KMS-11 (cell line): ENCODE measurements around the gene ATF7IP.

Experiments used
- H2AFZ ChIP-seq: fragments of 200-600 bp; sonication (generic); 2 replicates; pipeline ENCODE4 v1.6.1; 2016; ENCODE audit warnings: antibody characterized with exemption, mixed run types, low read depth
- H3K27ac ChIP-seq: fragments of 200-600 bp; sonication (generic); 2 replicates; pipeline ENCODE4 v1.6.1; 2016; ENCODE audit warnings: mild to moderate bottlenecking, mixed run types
- H3K27me3 ChIP-seq: fragments of 200-600 bp; sonication (generic); 2 replicates; pipeline ENCODE4 v1.6.1; 2017; ENCODE audit warnings: mild to moderate bottlenecking, low read depth, mixed run types, moderate library complexity; ENCODE audit not compliant: insufficient read depth
- H3K36me3 ChIP-seq: fragments of 200-600 bp; sonication (generic); 2 replicates; pipeline ENCODE4 v1.6.1; 2017; ENCODE audit warnings: mild to moderate bottlenecking, mixed run types; ENCODE audit not compliant: insufficient read depth
- H3K4me1 ChIP-seq: fragments of 200-600 bp; sonication (generic); 2 replicates; pipeline ENCODE4 v1.6.1; 2016; ENCODE audit warnings: mild to moderate bottlenecking, low read depth, mixed run types; ENCODE audit not compliant: poor library complexity, severe bottlenecking
- H3K4me2 ChIP-seq: fragments of 200-600 bp; sonication (generic); 2 replicates; pipeline ENCODE4 v1.7.0; 2016; ENCODE audit warnings: mild to moderate bottlenecking, mixed run types
- H3K4me3 ChIP-seq: fragments of 200-600 bp; sonication (generic); IDR thresholded peaks from 2 replicates; pipeline ENCODE4 v1.6.1; 2017; ENCODE audit warnings: low read depth, low read length, mixed read lengths; ENCODE audit not compliant: insufficient read depth
- H3K79me2 ChIP-seq: fragments of 200-600 bp; sonication (generic); 2 replicates; pipeline ENCODE4 v1.6.1; 2016; ENCODE audit warnings: low read depth, mixed run types; ENCODE audit not compliant: insufficient read depth
- H3K9ac ChIP-seq: fragments of 200-600 bp; sonication (generic); 2 replicates; pipeline ENCODE4 v1.6.1; 2016; ENCODE audit warnings: mild to moderate bottlenecking, mixed run types
- H4K20me1 ChIP-seq: fragments of 200-600 bp; sonication (generic); 2 replicates; pipeline ENCODE4 v1.6.1; 2016; ENCODE audit warnings: mild to moderate bottlenecking, mixed run types; ENCODE audit not compliant: insufficient read depth
- CTCF ChIP-seq: fragments of 200-600 bp; sonication (generic); conservative IDR thresholded peaks from 2 replicates; pipeline ENCODE4 v1.6.1; 2017; ENCODE audit warnings: low read depth, mild to moderate bottlenecking, antibody characterized with exemption, low read length, moderate library complexity, mixed read lengths

ATF7IP gene

GRCh38 chr12:14481201-14481600 is 115.7 kb downstream of the ATF7IP start:
- no peak overlapping the region for H3K27ac ChIP-seq
- no peak overlapping the region for H3K9ac ChIP-seq
- no peaks in the 10 kb centered on the region for H3K4me1 ChIP-seq
- no peak overlapping the region for H3K4me3 ChIP-seq
- peaks cover 14% of the 10 kb centered on the region; the same call in 1 of the 2 replicates for H3K36me3 ChIP-seq
- H3K79me2 ChIP-seq: no peaks in the 10 kb centered on the region
- no peak overlapping the region for H2AFZ ChIP-seq
- H3K4me2 ChIP-seq: no peak overlapping the region
- TF ChIP-seq CTCF: no peak
- no peaks in the 10 kb centered on the region for H4K20me1 ChIP-seq
- H3K27me3 ChIP-seq: no peaks in the 10 kb centered on the region

GRCh38 chr12:14482361-14482760 is 116.9 kb downstream of the ATF7IP start:
- H3K79me2 ChIP-seq: no peaks in the 10 kb centered on the region
- H3K4me2 ChIP-seq: no peak overlapping the region
- no peaks in the 10 kb centered on the region for H3K27me3 ChIP-seq
- no peaks in the 10 kb centered on the region for H4K20me1 ChIP-seq
- no peak overlapping the region for H2AFZ ChIP-seq
- H3K4me1 ChIP-seq: no peaks in the 10 kb centered on the region
- H3K4me3 ChIP-seq: no peak overlapping the region
- peaks cover 13% of the 10 kb centered on the region; the same call in 1 of the 2 replicates for H3K36me3 ChIP-seq
- no peak overlapping the region for H3K27ac ChIP-seq
- H3K9ac ChIP-seq: no peak overlapping the region
- no peak for TF ChIP-seq CTCF

GRCh38 chr12:14482886-14483285 is 117.4 kb downstream of the ATF7IP start:
- peaks cover 8% of the 10 kb centered on the region; the same call in 1 of the 2 replicates for H3K36me3 ChIP-seq
- H3K27ac ChIP-seq: no peak overlapping the region
- TF ChIP-seq CTCF: no peak

GRCh38 chr12:14495326-14495725 is 129.8 kb downstream of the ATF7IP start:
- no peaks in the 10 kb centered on the region for H3K79me2 ChIP-seq
- no peak overlapping the region for H3K4me2 ChIP-seq
- H3K36me3 ChIP-seq: no peaks in the 10 kb centered on the region

More at GRCh38 chr12:14482886-14483285, 117.4 kb downstream of the ATF7IP start:
- no peak overlapping the region for H3K4me2 ChIP-seq
- no peak overlapping the region for H3K9ac ChIP-seq
- H3K27me3 ChIP-seq: no peaks in the 10 kb centered on the region
- H3K4me3 ChIP-seq: no peak overlapping the region
- H4K20me1 ChIP-seq: no peaks in the 10 kb centered on the region
- H2AFZ ChIP-seq: no peak overlapping the region
- no peaks in the 10 kb centered on the region for H3K79me2 ChIP-seq
- no peaks in the 10 kb centered on the region for H3K4me1 ChIP-seq

More at GRCh38 chr12:14495326-14495725, 129.8 kb downstream of the ATF7IP start:
- TF ChIP-seq CTCF: no peak
- Histone ChIP-seq H3K9ac (no peak overlapping the region), H3K27ac (no peak overlapping the region), H3K4me1 (no peaks in the 10 kb centered on the region), H3K27me3 (no peaks in the 10 kb centered on the region), H2AFZ (no peak overlapping the region), H3K4me3 (no peak overlapping the region), H4K20me1 (no peaks in the 10 kb centered on the region)
